Measurements from ENCODE around the gene ZNF688.
"Not testable (repeated sequence)": the region's sequence is repeated elsewhere in the genome, so short reads cannot be mapped to it uniquely, and the experiment has no call there.

The ZNF688 gene

GRCh38 chr16:30557707-30557956, 13.9 kb downstream of the ZNF688 start:
- no peak for DNase-seq (ENCODE audit: low read depth)

- no peak for DNase-seq (ENCODE audit: low read depth)
Measured at GRCh38 chr16:30556125-30556473, 15.4 kb downstream of the ZNF688 start.

- DNase-seq (ENCODE audit: low read depth) = no peak
Measured at GRCh38 chr16:30555315-30556124, 16.0 kb downstream of the ZNF688 start.

GRCh38 chr16:30554557-30555314, 16.8 kb downstream of the ZNF688 start:
- no peak for DNase-seq (ENCODE audit: low read depth)

- no peak for DNase-seq (ENCODE audit: low read depth)
Measured at GRCh38 chr16:30553393-30553899, 18.1 kb downstream of the ZNF688 start.

GRCh38 chr16:30552956-30553355, 18.6 kb downstream of the ZNF688 start:
- DNase-seq (ENCODE audit: low read depth) = no peak

- DNase-seq (ENCODE audit: low read depth) = peak; percentile 32
Measured at GRCh38 chr16:30551781-30552180, 19.7 kb downstream of the ZNF688 start.

- no peak for DNase-seq (ENCODE audit: low read depth)
Measured at GRCh38 chr16:30548416-30549253, 22.9 kb downstream of the ZNF688 start.

- no peak for DNase-seq (ENCODE audit: low read depth)
Measured at GRCh38 chr16:30546115-30546514, 25.4 kb downstream of the ZNF688 start.

GRCh38 chr16:30543067-30543466, 28.4 kb downstream of the ZNF688 start:
- DNase-seq (ENCODE audit: low read depth) = no peak

GRCh38 chr16:30541502-30542329, 29.8 kb downstream of the ZNF688 start:
- no peak for DNase-seq (ENCODE audit: low read depth)

- DNase-seq (ENCODE audit: low read depth) = not testable (repeated sequence)
Measured at GRCh38 chr16:30540916-30541464, 30.5 kb downstream of the ZNF688 start.

- not testable (repeated sequence) for DNase-seq (ENCODE audit: low read depth)
Measured at GRCh38 chr16:30539986-30540526, 31.5 kb downstream of the ZNF688 start.

- DNase-seq (ENCODE audit: low read depth) = no peak
Measured at GRCh38 chr16:30539000-30539964, 32.2 kb downstream of the ZNF688 start.

GRCh38 chr16:30536391-30537024, 35.0 kb downstream of the ZNF688 start:
- DNase-seq (ENCODE audit: low read depth) = not testable (repeated sequence)

- DNase-seq (ENCODE audit: low read depth) = peak; percentile 45
Measured at GRCh38 chr16:30535777-30536190, 35.7 kb downstream of the ZNF688 start.

- DNase-seq (ENCODE audit: low read depth) = no peak
Measured at GRCh38 chr16:30535106-30535776, 36.3 kb downstream of the ZNF688 start.

- peak; percentile 86 for DNase-seq (ENCODE audit: low read depth)
Measured at GRCh38 chr16:30534368-30535105, 37.0 kb downstream of the ZNF688 start, which contains the start of gene ZNF747. ZNF747 (minus strand) TSS chr16:30534858; CDS start chr16:30534679, 179 bp downstream.
